Pancreas (tissue), 10 donors: ENCODE data around the gene MYMK. TPM values are rescaled to one million over a fixed set of nuclear protein-coding genes. Genes with fewer than 3 reads are reported as not detected.

Experiments used
- ATAC-seq, 4 donors: fragments of 200-7000 bp; cut with Tn5 transposase; one replicate each; pipeline versions ENCODE4 v1.8.0 to v1.9.1; 2020; ENCODE audit warnings: mild to moderate bottlenecking in 4 of 4, moderate library complexity in 4 of 4
- DNase-seq, 6 donors: peaks; one replicate each; pipeline ENCODE4 v3.0.0-alpha.2; 2020
- FAIRE-seq: peaks from 2 replicates; lab custom pipeline; 2012; peaks lifted over from hg19 to GRCh38; lab: Jason Lieb, UNC
- H3K27ac ChIP-seq, 4 donors: fragments of 200-600 bp; sonication (generic); 1 replicate in 3 of 4; 2 replicates in 1 of 4; pipeline versions ENCODE4 v1.5.0 to v1.8.0; 2020
- H3K27me3 ChIP-seq, 4 donors: fragments of 200-600 bp; one replicate each; pipeline ENCODE4 v1.8.0; 2021
- H3K36me3 ChIP-seq, 3 donors: fragments of 200-600 bp; sonication (generic) in 1 of 3; one replicate each; pipeline versions ENCODE4 v1.5.0 to v1.8.0; 2020 to 2021
- H3K4me1 ChIP-seq, 3 donors: fragments of 200-600 bp; one replicate each; pipeline ENCODE4 v1.8.0; 2021
- H3K4me3 ChIP-seq, 4 donors: fragments of 200-600 bp; sonication (generic) in 2 of 4; one replicate each; pipeline versions ENCODE4 v1.5.0 to v1.8.0; 2020 to 2021
- H3K9me3 ChIP-seq, 4 donors: fragments of 200-600 bp; one replicate each; pipeline ENCODE4 v1.8.0; 2021
- CTCF ChIP-seq, 4 donors: fragments of 200-600 bp; sonication (generic) in 3 of 4; IDR thresholded peaks; one replicate each; pipeline versions ENCODE4 v1.5.0 to v1.8.0; 2021; ENCODE audit warnings: antibody characterized with exemption in 4 of 4
- WGBS, 2 donors: extraction: QIAGEN DNeasy Blood & Tissue Kit; methylation state at CpG; one replicate each; pipeline ENCODE4 v1.1.7; 2013; 5-methylcytosine and 5-hydroxymethylcytosine counted together
- intact Hi-C, 3 donors: fragments of 100-400 bp; cut with DNase I; formaldehyde crosslinking; loops; one replicate each; pipeline versions ENCODE4 v1.11.1 to v1.14.2; 2022
- polyA plus RNA-seq, 2 donors: library from polyadenylated mRNA; stranded (reverse); fragments of 200-250 nt; gene quantifications; one replicate each; pipeline ENCODE4 v1.2.3, GENCODE V29; 2013
- total RNA-seq, 6 donors: library from RNA; stranded (reverse); fragmentation: NEBNext Ultra II Directional in 4 of 6; extraction: Animal tissue kit (Norgen Biotek cat#: 25700) in 4 of 6; gene quantifications; one replicate each; pipeline versions ENCODE4 v1.2.1 to v1.2.4, GENCODE V29; 2021 to 2023
- donor health status: healthy with polysubstance abuse.
- donor health status: DM: no; HTN: no; CAD: no; lungs with moderate emphysema.
- donor health status: DM: no; HTN: no; CAD: no.
- donor health status: control.
- donor health status: control.
- donor health status: Bipolar disorder and iron deficiency.
- donor health status: DM: yes; HTN: yes; CAD: no.
- donor health status: DM: no; HTN: no; CAD: no.
- donor health status: DM: no; HTN: no; CAD: no.
- donor health status: DM: yes; HTN: yes; CAD: no.

MYMK gene
- total and polyA plus RNA-seq, 8 donors: not detected

GRCh38 chr9:133489253-133490190 lies 35.2 kb downstream of the MYMK start:
- WGBS, 2 donors: 72 to 78% methylated on average over 19 of the region's 19 CpGs
- FAIRE-seq: no peak

GRCh38 chr9:133488686-133489252 lies 36.0 kb downstream of the MYMK start:
- no peak overlapping the region for H3K27ac ChIP-seq
- peak in 2 of 6 donors; percentile 44 to 47 for DNase-seq
- no peaks in the 10 kb centered on the region for H3K27me3 ChIP-seq
- WGBS, 2 donors: 78 to 90% methylated on average over 18 of the region's 18 CpGs
- no peaks in the 10 kb centered on the region for H3K9me3 ChIP-seq
- no peaks in the 10 kb centered on the region for H3K4me1 ChIP-seq
- no peak for FAIRE-seq
- intact Hi-C loops: loop anchor here in 2 of 3 donors (5.0 to 10.0 kb wide), 4 partner anchors 81 to 304 kb away; no protein-coding TSS in a partner anchor
- H3K36me3 ChIP-seq: no peaks in the 10 kb centered on the region
- H3K4me3 ChIP-seq: no peak overlapping the region
- no peak for ATAC-seq
- no peak for TF ChIP-seq CTCF (IDR thresholded peaks at IDR 0.05)

More at GRCh38 chr9:133489253-133490190, 35.2 kb downstream of the MYMK start:
- ATAC-seq (no peak), DNase-seq (peak in 2 of 6 donors; percentile 22 to 36)
- H3K4me1 ChIP-seq: no peaks in the 10 kb centered on the region
- H3K9me3 ChIP-seq: no peaks in the 10 kb centered on the region
- H3K27me3 ChIP-seq: no peaks in the 10 kb centered on the region
- no peaks in the 10 kb centered on the region for H3K36me3 ChIP-seq
- intact Hi-C loops: loop anchor here in 2 of 3 donors (5.0 to 10.0 kb wide), 4 partner anchors 82 to 305 kb away; no protein-coding TSS in a partner anchor
- H3K27ac ChIP-seq: no peak overlapping the region
- no peak for TF ChIP-seq CTCF (IDR thresholded peaks at IDR 0.05)
- H3K4me3 ChIP-seq: no peak overlapping the region

- intact Hi-C loops: loop anchor here in 2 of 3 donors (5.0 to 10.0 kb wide), 4 partner anchors 80 to 303 kb away; no protein-coding TSS in a partner anchor
- WGBS, 2 donors: 77% methylated on average over 8 of the region's 8 CpGs
- Histone ChIP-seq H3K36me3 (no peaks in the 10 kb centered on the region), H3K4me1 (no peaks in the 10 kb centered on the region), H3K27ac (no peak overlapping the region), H3K27me3 (no peaks in the 10 kb centered on the region), H3K4me3 (no peak overlapping the region), H3K9me3 (no peaks in the 10 kb centered on the region)
- FAIRE-seq (no peak), ATAC-seq (no peak), DNase-seq (peak in 1 of 6 donors; percentile 29)
- TF ChIP-seq CTCF (IDR thresholded peaks at IDR 0.05): no peak
Measured at GRCh38 chr9:133487331-133487725, 37.4 kb downstream of the MYMK start.

- H3K27me3 ChIP-seq: no peaks in the 10 kb centered on the region
- no peak overlapping the region for H3K27ac ChIP-seq
- FAIRE-seq (no peak), DNase-seq (peak in 2 of 6 donors; percentile 15 to 74), ATAC-seq (peak; percentile 18 to 37 (median 26))
- intact Hi-C loops: loop anchor here in 2 of 3 donors (5.0 to 10.0 kb wide), 4 partner anchors 78 to 301 kb away; no protein-coding TSS in a partner anchor
- no peaks in the 10 kb centered on the region for H3K9me3 ChIP-seq
- H3K4me3 ChIP-seq: no peak overlapping the region
- no peak for TF ChIP-seq CTCF (IDR thresholded peaks at IDR 0.05)
- no peaks in the 10 kb centered on the region for H3K36me3 ChIP-seq
- H3K4me1 ChIP-seq: no peaks in the 10 kb centered on the region
- 41 to 44% methylated on average over 21 to 25 of the region's 25 CpGs for WGBS, 2 donors
Measured at GRCh38 chr9:133485531-133486260, 39.1 kb downstream of the MYMK start.
